ENCODE results near the gene EFNA5. TPM values are rescaled to one million over a fixed set of nuclear protein-coding genes. Genes with fewer than 3 reads are reported as not detected.

EFNA5 gene
- polyA plus RNA-seq, 1 of the 3 experiments (the other 2 are of a cell fraction) = 0.81 TPM

GRCh38 chr5:107512029-107512428 lies 158.7 kb downstream of the EFNA5 start:
- H3K36me3 ChIP-seq (replicated peaks in 1 of 2; ENCODE audit: control insufficient read depth in 1 of 2, insufficient read depth in 2 of 2, low read length in 1 of 2) = no peaks in the 10 kb centered on the region
- DNase-seq = no peak
- H3K27me3 ChIP-seq (ENCODE audit: insufficient read depth) = no peaks in the 10 kb centered on the region
- no peak overlapping the region for H2AFZ ChIP-seq (ENCODE audit: low read depth)
- TF ChIP-seq EZH2phosphoT487 (IDR thresholded peaks at IDR 0.05; ENCODE audit: borderline replicate concordance, low read depth) (no peak), SMC3 (IDR thresholded peaks at IDR 0.05; ENCODE audit: low read depth, low read length) (no peak), JUND (IDR thresholded peaks at IDR 0.05) (no peak), RXRA (IDR thresholded peaks at IDR 0.05; ENCODE audit: borderline replicate concordance, low read depth) (no peak), GATA2 (CRISPR knock-in tag; IDR thresholded peaks at IDR 0.05) (no peak), MXI1 (IDR thresholded peaks at IDR 0.05; ENCODE audit: low read depth, low read length) (no peak), ELF1 (IDR thresholded peaks at IDR 0.05) (no peak), NRF1 (IDR thresholded peaks at IDR 0.05; ENCODE audit: low read depth, low read length) (no peak), MEF2A (IDR thresholded peaks at IDR 0.05; ENCODE audit: borderline replicate concordance, low read depth) (no peak), CHD2 (IDR thresholded peaks at IDR 0.05; ENCODE audit: low read length, partially characterized antibody) (no peak), TCF12 (IDR thresholded peaks at IDR 0.05) (no peak), REST (IDR thresholded peaks at IDR 0.05; ENCODE audit: low read depth, low read length) (no peak), CTCF (IDR thresholded peaks at IDR 0.05) (no peak), RAD21 (IDR thresholded peaks at IDR 0.05; ENCODE audit: low read length) (no peak), GABPA (IDR thresholded peaks at IDR 0.05; ENCODE audit: low read depth) (no peak), SIN3A (IDR thresholded peaks at IDR 0.05; ENCODE audit: borderline replicate concordance, low read depth, low read length) (no peak), POLR2AphosphoS5 (IDR thresholded peaks at IDR 0.05; ENCODE audit: low read depth, low read length) (no peak)
- TF ChIP-seq, protein P1, sequence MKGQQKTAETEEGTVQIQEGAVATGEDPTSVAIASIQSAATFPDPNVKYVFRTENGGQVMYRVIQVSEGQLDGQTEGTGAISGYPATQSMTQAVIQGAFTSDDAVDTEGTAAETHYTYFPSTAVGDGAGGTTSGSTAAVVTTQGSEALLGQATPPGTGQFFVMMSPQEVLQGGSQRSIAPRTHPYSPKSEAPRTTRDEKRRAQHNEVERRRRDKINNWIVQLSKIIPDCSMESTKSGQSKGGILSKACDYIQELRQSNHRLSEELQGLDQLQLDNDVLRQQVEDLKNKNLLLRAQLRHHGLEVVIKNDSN (IDR thresholded peaks at IDR 0.05; ENCODE audit: borderline replicate concordance, low read depth) = no peak
- TF ChIP-seq, protein P2, sequence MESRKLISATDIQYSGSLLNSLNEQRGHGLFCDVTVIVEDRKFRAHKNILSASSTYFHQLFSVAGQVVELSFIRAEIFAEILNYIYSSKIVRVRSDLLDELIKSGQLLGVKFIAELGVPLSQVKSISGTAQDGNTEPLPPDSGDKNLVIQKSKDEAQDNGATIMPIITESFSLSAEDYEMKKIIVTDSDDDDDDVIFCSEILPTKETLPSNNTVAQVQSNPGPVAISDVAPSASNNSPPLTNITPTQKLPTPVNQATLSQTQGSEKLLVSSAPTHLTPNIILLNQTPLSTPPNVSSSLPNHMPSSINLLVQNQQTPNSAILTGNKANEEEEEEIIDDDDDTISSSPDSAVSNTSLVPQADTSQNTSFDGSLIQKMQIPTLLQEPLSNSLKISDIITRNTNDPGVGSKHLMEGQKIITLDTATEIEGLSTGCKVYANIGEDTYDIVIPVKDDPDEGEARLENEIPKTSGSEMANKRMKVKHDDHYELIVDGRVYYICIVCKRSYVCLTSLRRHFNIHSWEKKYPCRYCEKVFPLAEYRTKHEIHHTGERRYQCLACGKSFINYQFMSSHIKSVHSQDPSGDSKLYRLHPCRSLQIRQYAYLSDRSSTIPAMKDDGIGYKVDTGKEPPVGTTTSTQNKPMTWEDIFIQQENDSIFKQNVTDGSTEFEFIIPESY (IDR thresholded peaks at IDR 0.05; ENCODE audit: borderline replicate concordance, low read depth) = no peak
- TF ChIP-seq, protein P3, sequence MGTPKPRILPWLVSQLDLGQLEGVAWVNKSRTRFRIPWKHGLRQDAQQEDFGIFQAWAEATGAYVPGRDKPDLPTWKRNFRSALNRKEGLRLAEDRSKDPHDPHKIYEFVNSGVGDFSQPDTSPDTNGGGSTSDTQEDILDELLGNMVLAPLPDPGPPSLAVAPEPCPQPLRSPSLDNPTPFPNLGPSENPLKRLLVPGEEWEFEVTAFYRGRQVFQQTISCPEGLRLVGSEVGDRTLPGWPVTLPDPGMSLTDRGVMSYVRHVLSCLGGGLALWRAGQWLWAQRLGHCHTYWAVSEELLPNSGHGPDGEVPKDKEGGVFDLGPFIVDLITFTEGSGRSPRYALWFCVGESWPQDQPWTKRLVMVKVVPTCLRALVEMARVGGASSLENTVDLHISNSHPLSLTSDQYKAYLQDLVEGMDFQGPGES (IDR thresholded peaks at IDR 0.05; ENCODE audit: low read depth, low read length) = no peak
- CTCF ChIA-PET = no interaction called here
- no peaks in the 10 kb centered on the region for H3K79me2 ChIP-seq (ENCODE audit: insufficient read depth)
- no peak overlapping the region for H3K27ac ChIP-seq (ENCODE audit: low read depth in 2 of 2, low read length in 1 of 2)
- no peaks in the 10 kb centered on the region for H3F3A ChIP-seq (replicated peaks; ENCODE audit: insufficient read depth)
- 97% methylated on average over 3 of the region's 3 CpGs for WGBS (ENCODE audit: low lambda C conversion rate)
- no peaks in the 10 kb centered on the region for H4K20me1 ChIP-seq (ENCODE audit: insufficient read depth)
- H3K4me2 ChIP-seq = no peak overlapping the region
- no peak overlapping the region for H3K4me3 ChIP-seq (ENCODE audit: low read depth in 2 of 2, low read length in 1 of 2)
- H3K4me1 ChIP-seq (ENCODE audit: control insufficient read depth in 1 of 2, insufficient read depth in 2 of 2, low read depth in 1 of 2, low read length in 1 of 2) = peaks cover 0 to 27% of the 10 kb centered on the region in 2 experiments; a peak in 2 of 4 replicates
- no peak overlapping the region for H3K9ac ChIP-seq
- H3K9me2 ChIP-seq = no peaks in the 10 kb centered on the region
- POLR2A ChIA-PET = no interaction called here
- no peaks in the 10 kb centered on the region for H3K9me3 ChIP-seq

Measured in SK-N-SH (cell line).